Dendritic cell treated with granulocyte-macrophage colony-stimulating factor and Interleukin-4, amounts not matched to agents 40 ng/mL and 50 ng/mL, for 4 days (primary cell): Measurements from ENCODE around the gene BTAF1.

Experiments used
- H3K27ac Mint-ChIP-seq: one replicate; pipeline ENCODE4 v1.8.0; 2022; ENCODE audit warnings: mild to moderate bottlenecking, mixed read lengths
- H3K27me3 Mint-ChIP-seq: one replicate; pipeline ENCODE4 v1.8.0; 2022; ENCODE audit warnings: mild to moderate bottlenecking, mixed read lengths
- H3K36me3 Mint-ChIP-seq: one replicate; pipeline ENCODE4 v1.8.0; 2022; ENCODE audit warnings: low read depth, mixed read lengths
- H3K4me1 Mint-ChIP-seq: one replicate; pipeline ENCODE4 v1.8.0; 2022; ENCODE audit warnings: low read depth, mixed read lengths
- H3K4me3 Mint-ChIP-seq: one replicate; pipeline ENCODE4 v1.8.0; 2022; ENCODE audit warnings: mild to moderate bottlenecking, moderate library complexity, mixed read lengths
- H3K9me3 Mint-ChIP-seq: one replicate; pipeline ENCODE4 v1.8.0; 2022; ENCODE audit warnings: mixed read lengths
- intact Hi-C: fragments of 100-400 bp; cut with micrococcal nuclease; formaldehyde crosslinking; loops from one replicate; pipeline ENCODE4 v1.15.0; 2022

BTAF1 gene

GRCh38 chr10:91923371-91924211 is at the start of gene BTAF1:
Gene BTAF1, plus strand, starts transcription at chr10:91923770. Its CDS starts 307 bp downstream, at chr10:91924077.
- Mint-ChIP-seq H3K36me3 (peaks cover 30% of the 10 kb centered on the region), H3K4me3 (peak within 1 kb of the TSS; percentile 90), H3K27ac (peak within 1 kb of the TSS; percentile 95), H3K9me3 (peaks cover 5% of the 10 kb centered on the region), H3K4me1 (peaks cover 22% of the 10 kb centered on the region), H3K27me3 (no peaks in the 10 kb centered on the region)
- intact Hi-C loops: loop anchor here (5.0 kb wide), 1 partner anchor 126 kb away; the partner anchor contains the start of gene TNKS2

DNA sequence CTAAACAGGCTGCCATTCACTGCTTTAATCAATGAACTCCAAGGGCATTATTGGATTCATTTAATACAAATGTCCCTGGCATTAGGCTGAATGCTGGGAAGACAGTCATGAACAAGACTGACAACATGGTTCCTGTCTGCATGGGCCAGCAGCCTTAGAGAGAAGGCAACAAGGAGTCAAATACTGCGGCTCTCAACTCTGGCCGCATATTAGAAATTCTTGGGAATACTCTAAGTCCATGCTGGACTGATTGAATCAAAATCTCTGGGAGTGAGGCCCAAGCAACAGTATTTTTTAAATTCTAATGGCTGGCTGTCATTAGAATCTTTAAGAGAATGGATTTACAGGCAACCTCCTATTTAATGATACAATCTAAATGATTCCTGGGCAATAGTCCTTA is 48.4 kb upstream of the BTAF1 start:
- intact Hi-C loops: no loop called here
- Mint-ChIP-seq H3K4me3 (no peak overlapping the region), H3K36me3 (no peaks in the 10 kb centered on the region), H3K4me1 (no peaks in the 10 kb centered on the region), H3K27me3 (no peaks in the 10 kb centered on the region), H3K9me3 (no peaks in the 10 kb centered on the region), H3K27ac (no peak overlapping the region)

- no peaks in the 10 kb centered on the region for H3K9me3 Mint-ChIP-seq
These were observed 47.8 kb upstream of the BTAF1 start for GRCh38 chr10:91875779-91876178.

DNA sequence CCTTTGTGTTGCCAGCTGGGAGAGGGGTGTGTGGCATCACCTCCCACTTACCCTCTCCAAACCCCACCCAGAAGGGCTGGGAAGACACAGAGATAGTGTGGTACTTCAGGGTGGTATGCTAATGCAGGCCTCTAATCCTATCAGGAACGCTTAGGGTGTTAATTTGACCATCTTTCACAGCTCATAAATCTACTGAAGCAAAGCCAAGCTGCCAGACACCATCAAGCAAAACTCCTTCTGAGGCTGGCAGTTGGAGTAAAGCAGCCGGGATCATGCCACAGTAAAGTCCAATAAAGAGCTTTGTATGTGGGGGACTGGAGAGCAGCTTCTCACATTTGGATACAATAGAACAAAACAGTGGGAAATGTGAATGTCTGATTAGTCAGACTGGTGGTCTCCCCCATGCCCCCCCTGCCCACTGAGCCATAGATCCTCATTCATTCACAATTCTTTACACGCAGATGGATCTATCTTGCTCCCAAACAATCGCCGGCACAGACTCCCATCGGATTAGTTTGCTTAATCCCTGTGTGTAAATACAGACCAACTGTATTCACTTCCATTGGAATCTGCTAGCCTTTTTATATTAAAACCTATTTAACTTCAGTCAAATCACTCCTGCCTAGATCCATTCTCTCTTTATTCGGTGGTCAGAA is 43.9 kb upstream of the BTAF1 start:
- Mint-ChIP-seq H3K4me3 (no peak overlapping the region), H3K36me3 (no peaks in the 10 kb centered on the region), H3K27ac (no peak overlapping the region), H3K4me1 (no peaks in the 10 kb centered on the region), H3K9me3 (no peaks in the 10 kb centered on the region), H3K27me3 (peaks cover 3% of the 10 kb centered on the region)
- intact Hi-C loops: no loop called here

More at GRCh38 chr10:91875779-91876178, 47.8 kb upstream of the BTAF1 start:
- H3K27ac Mint-ChIP-seq: no peak overlapping the region
- H3K4me1 Mint-ChIP-seq: no peaks in the 10 kb centered on the region
- no peaks in the 10 kb centered on the region for H3K27me3 Mint-ChIP-seq
- intact Hi-C loops: no loop called here
- H3K4me3 Mint-ChIP-seq: no peak overlapping the region
- H3K36me3 Mint-ChIP-seq: no peaks in the 10 kb centered on the region

GRCh38 chr10:91880310-91880709 is 43.3 kb upstream of the BTAF1 start:
- H3K4me1 Mint-ChIP-seq: no peaks in the 10 kb centered on the region
- no peak overlapping the region for H3K4me3 Mint-ChIP-seq
- no peaks in the 10 kb centered on the region for H3K36me3 Mint-ChIP-seq
- H3K27me3 Mint-ChIP-seq: peaks cover 5% of the 10 kb centered on the region
- no peak overlapping the region for H3K27ac Mint-ChIP-seq
- intact Hi-C loops: no loop called here
- H3K9me3 Mint-ChIP-seq: no peaks in the 10 kb centered on the region

GRCh38 chr10:91883549-91884444 is 39.8 kb upstream of the BTAF1 start:
- intact Hi-C loops: no loop called here
- H3K36me3 Mint-ChIP-seq: no peaks in the 10 kb centered on the region
- peaks cover 28% of the 10 kb centered on the region for H3K27me3 Mint-ChIP-seq
- no peak overlapping the region for H3K4me3 Mint-ChIP-seq
- peaks cover 10% of the 10 kb centered on the region for H3K4me1 Mint-ChIP-seq
- H3K9me3 Mint-ChIP-seq: no peaks in the 10 kb centered on the region
- no peak overlapping the region for H3K27ac Mint-ChIP-seq

- H3K4me3 Mint-ChIP-seq: no peak overlapping the region
- no peaks in the 10 kb centered on the region for H3K36me3 Mint-ChIP-seq
- H3K27ac Mint-ChIP-seq: no peak overlapping the region
- intact Hi-C loops: no loop called here
- H3K4me1 Mint-ChIP-seq: peaks cover 10% of the 10 kb centered on the region
- H3K27me3 Mint-ChIP-seq: peaks cover 30% of the 10 kb centered on the region
- H3K9me3 Mint-ChIP-seq: no peaks in the 10 kb centered on the region
These were observed 39.0 kb upstream of the BTAF1 start for GRCh38 chr10:91884536-91884935.

DNA sequence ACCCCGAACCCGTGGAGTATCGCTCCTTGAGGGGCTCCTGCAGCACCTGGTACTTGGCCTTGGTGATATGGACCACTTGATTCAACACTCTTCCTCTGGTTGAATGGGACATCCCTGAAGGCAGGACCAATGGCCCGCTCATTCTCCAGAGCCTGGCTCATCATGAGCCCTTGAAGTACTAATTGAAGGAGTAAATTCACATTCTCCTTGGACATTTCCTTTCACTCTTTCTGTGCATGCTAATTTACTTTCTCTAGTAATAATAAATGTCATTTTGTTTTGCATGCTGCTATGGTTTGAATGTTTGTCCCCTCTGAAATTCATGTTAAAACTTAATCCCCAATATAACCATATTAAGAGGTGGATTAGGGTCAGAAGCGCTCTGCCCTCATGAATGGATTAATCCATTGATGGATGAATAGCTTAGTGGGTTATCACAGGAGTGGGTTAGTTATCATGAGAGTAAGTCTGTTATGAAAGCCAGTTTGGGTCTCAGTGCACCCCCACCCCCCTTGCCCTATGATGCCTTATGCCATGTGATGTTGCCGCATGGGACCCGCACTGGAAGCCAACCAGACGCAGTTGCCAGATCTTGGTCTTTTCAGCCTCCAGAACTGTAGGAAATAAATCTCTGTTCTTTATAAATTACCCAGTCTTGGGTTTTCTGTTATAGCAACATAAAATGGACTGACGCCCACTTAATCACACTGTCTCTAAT is 38.0 kb upstream of the BTAF1 start:
- intact Hi-C loops: no loop called here
- Mint-ChIP-seq H3K4me3 (no peak overlapping the region), H3K4me1 (peaks cover 10% of the 10 kb centered on the region), H3K27me3 (peaks cover 33% of the 10 kb centered on the region), H3K9me3 (no peaks in the 10 kb centered on the region), H3K36me3 (no peaks in the 10 kb centered on the region), H3K27ac (no peak overlapping the region)

- intact Hi-C loops: no loop called here
- peaks cover 33% of the 10 kb centered on the region for H3K27me3 Mint-ChIP-seq
- peaks cover 10% of the 10 kb centered on the region for H3K4me1 Mint-ChIP-seq
- H3K9me3 Mint-ChIP-seq: no peaks in the 10 kb centered on the region
- H3K4me3 Mint-ChIP-seq: peak overlapping the region; percentile 82
- no peaks in the 10 kb centered on the region for H3K36me3 Mint-ChIP-seq
- no peak overlapping the region for H3K27ac Mint-ChIP-seq
These were observed 36.7 kb upstream of the BTAF1 start for GRCh38 chr10:91886954-91887271.

DNA sequence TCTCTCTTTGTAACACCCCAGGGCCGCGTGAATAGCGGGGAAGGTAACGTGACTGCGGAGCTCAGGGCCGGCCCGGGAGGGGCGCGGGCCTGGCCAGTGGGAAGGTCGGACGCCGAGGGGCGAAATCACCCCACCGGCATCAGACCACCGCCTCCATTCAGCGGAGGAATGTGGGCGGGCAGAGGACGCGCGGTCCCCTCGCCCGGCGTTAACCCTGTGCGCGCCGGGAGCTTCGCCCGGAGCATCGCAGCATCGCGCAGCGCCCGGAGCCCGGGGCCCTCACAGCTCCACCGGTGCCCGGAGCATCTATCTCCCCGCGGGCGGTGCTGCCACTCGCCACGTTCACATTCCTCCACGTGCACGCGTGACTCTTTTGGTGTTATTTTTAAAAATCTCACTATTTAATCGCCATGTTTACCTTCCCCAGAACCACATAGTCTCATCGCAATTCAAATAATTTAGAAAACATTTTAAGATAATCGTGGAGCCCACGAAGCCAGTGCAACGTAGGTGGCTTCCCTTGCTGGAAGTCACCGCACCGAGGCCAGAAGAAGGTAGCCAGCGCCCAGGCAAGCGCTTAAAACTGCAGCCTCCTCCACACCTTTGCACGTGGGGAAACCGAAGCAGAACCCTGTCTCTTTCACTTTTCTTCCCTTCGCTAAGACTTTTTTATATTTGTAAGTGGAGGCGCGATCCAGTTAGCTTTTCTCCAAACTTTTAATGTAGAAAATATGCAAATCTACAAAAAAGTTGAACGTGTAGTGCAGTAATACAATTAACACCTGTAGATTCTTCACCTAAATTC is 36.1 kb upstream of the BTAF1 start:
- Mint-ChIP-seq H3K4me3 (peak overlapping the region; percentile 82), H3K27me3 (peaks cover 33% of the 10 kb centered on the region), H3K4me1 (peaks cover 10% of the 10 kb centered on the region), H3K36me3 (no peaks in the 10 kb centered on the region), H3K9me3 (no peaks in the 10 kb centered on the region), H3K27ac (peak overlapping the region; percentile 20)
- intact Hi-C loops: no loop called here

GRCh38 chr10:91891125-91892001 is 32.2 kb upstream of the BTAF1 start:
- Mint-ChIP-seq H3K9me3 (peaks cover 8% of the 10 kb centered on the region), H3K27ac (no peak overlapping the region), H3K4me1 (peaks cover 18% of the 10 kb centered on the region), H3K36me3 (no peaks in the 10 kb centered on the region), H3K4me3 (no peak overlapping the region), H3K27me3 (peaks cover 23% of the 10 kb centered on the region)
- intact Hi-C loops: no loop called here

DNA sequence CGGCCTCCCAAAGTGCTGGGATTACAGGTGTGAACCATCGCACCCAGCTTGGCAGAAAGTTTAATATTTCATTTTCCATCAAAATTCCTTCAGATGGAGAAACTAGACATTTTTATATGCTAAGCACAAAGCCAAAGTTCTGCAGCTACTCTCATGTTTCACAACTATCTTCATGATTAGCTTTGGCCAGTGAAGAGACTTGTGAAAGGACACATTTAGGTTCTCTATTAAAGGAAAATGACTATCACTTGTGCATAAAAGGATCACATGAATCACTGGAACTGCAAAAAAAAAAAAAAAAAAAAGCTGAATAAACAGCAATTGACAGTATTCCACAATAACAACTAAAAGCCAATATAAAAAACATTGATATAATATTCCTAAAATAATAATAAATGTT is 30.5 kb upstream of the BTAF1 start:
- Mint-ChIP-seq H3K36me3 (no peaks in the 10 kb centered on the region), H3K27me3 (peaks cover 10% of the 10 kb centered on the region), H3K9me3 (peaks cover 8% of the 10 kb centered on the region), H3K4me1 (peaks cover 8% of the 10 kb centered on the region), H3K4me3 (no peak overlapping the region), H3K27ac (no peak overlapping the region)
- intact Hi-C loops: no loop called here
